IMR-90 (cell line): Measurements from ENCODE around the gene TSPAN1.

ENCODE experiments used
- CEBPB ChIP-seq: IDR thresholded peaks from 2 replicates; pipeline ENCODE4 v1.6.1; 2012; ENCODE audit warnings: low read depth, low read length, improper control_type of control experiment
- CHD1 ChIP-seq: IDR thresholded peaks from 2 replicates; pipeline ENCODE4 v1.6.1; 2012; ENCODE audit warnings: low read depth, low read length, improper control_type of control experiment
- POLR2A ChIP-seq: IDR thresholded peaks from 2 replicates; pipeline ENCODE4 v1.6.1; 2012; ENCODE audit warnings: mild to moderate bottlenecking, low read depth, low read length
- RCOR1 ChIP-seq: IDR thresholded peaks from 2 replicates; pipeline ENCODE4 v1.6.1; 2012; ENCODE audit warnings: mild to moderate bottlenecking, low read length, improper control_type of control experiment; ENCODE audit not compliant: insufficient replicate concordance
- SMC3 ChIP-seq: fragments of 150-350 bp; IDR thresholded peaks from 2 replicates; pipeline ENCODE4 v1.6.1; 2016; ENCODE audit warnings: low read depth, mild to moderate bottlenecking, antibody characterized with exemption, low read length, moderate library complexity
- TF ChIP-seq, protein P1 (sequence below): conservative IDR thresholded peaks from 2 replicates; pipeline ENCODE4 v1.5.1; 2012; ENCODE audit warnings: mild to moderate bottlenecking, low read depth, low read length, improper control_type of control experiment

DNA sequence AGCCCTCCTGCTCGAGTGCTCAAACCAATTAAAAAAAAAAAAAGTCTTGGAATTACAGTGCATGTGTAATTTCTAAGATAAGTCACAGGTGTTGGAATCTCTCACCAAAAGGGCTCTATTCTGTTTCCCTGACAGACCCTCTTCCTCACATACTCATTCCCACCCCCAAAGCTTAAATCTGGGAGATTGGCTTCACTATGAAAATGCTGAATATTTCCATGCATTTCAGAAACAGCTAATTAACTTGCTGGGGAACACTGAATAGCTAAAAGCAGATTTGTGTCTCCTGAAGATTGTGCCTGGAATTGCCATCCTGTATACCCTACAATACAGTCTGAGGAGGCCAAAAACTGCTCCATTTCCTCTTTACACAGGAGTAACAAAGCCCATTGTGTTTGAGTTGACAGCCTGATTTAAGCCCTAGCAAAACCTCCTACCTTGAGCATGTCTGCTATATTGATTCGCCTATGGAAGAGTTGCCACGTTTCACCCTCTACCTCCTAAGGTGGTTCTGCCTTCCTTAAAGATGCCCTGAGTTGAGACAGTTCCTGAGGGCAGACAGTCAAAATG lies 41.0 kb upstream of the TSPAN1 start:
- TF ChIP-seq RCOR1 = no peak
- TF ChIP-seq, protein P1, sequence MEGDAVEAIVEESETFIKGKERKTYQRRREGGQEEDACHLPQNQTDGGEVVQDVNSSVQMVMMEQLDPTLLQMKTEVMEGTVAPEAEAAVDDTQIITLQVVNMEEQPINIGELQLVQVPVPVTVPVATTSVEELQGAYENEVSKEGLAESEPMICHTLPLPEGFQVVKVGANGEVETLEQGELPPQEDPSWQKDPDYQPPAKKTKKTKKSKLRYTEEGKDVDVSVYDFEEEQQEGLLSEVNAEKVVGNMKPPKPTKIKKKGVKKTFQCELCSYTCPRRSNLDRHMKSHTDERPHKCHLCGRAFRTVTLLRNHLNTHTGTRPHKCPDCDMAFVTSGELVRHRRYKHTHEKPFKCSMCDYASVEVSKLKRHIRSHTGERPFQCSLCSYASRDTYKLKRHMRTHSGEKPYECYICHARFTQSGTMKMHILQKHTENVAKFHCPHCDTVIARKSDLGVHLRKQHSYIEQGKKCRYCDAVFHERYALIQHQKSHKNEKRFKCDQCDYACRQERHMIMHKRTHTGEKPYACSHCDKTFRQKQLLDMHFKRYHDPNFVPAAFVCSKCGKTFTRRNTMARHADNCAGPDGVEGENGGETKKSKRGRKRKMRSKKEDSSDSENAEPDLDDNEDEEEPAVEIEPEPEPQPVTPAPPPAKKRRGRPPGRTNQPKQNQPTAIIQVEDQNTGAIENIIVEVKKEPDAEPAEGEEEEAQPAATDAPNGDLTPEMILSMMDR = no peak
- TF ChIP-seq POLR2A = no peak
- no peak for TF ChIP-seq CHD1
- no peak for TF ChIP-seq CEBPB
- TF ChIP-seq SMC3 = no peak
